Measurements from ENCODE around the gene KRTAP10-1. TPM values are rescaled to one million over a fixed set of nuclear protein-coding genes. Genes with fewer than 3 reads are reported as not detected.

The KRTAP10-1 gene
- total RNA-seq, 2 donors from 2014 or later: not detected

DNA sequence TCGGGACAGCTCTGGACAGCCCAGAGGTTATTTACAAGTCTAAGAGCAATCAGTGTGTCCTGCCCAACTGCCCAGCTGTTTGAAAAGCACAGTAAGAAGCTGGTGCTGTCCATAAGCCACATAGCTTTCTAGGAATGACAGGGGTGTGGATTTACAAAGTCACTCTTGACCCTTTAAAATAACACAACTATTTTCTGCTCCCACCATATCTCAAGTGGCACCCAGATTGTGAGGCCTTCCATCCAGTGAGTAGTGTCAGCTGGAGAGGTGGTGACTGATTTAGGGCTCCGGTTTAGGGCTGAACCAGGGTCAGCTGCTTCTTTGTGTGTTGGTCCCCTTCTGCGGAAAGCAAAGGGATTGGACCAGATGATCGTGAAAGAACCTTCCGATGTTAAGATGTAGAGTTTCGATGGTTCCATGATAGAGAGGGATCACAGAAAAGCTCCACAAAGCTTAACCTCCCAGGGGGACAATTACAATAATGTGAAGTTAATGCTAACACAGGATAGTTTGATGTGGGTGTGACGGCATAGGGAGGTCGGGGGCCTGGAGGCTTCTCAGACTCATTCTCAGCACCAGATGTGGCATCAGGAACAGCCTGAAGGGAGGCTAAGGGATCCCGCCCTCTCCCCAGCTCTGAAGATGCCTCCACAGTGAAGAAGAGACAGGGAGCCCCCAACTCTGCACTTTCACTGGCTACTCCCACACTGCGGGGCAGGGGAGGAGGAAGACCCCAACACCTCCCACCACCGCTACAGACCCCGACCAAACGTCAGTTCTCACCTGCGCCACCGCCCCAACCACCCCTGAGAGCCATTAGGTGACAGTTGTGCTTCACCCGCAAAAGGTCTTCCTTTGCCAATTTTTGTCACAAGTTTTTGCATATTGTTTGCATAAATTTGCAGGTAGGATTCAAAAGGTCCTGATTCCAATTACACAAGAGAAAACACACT lies 44.1 kb downstream of the KRTAP10-1 start:
- intact Hi-C loops (cut with DNase I): no loop called here
- DNase-seq (ENCODE audit: low spot score): no peak

DNA sequence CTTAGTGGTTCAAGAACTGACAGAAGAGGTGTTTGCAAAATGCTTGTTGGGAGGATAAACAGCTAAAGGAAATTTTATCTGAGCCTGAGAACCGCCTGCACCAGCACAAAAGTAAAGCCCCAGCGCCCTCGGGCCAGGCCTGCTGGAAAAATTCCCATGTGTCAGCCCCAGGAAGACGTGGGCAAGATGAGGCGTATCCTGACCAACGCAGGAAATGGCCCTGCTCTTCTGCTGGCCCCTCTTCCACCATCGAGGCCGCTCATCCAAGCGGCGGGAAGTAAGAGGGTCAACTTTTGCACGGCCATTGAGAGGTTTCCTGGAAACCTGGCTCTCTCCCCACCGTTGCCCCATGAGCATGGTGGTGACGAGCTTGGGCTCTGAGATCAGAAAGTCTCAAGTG lies 45.0 kb downstream of the KRTAP10-1 start:
- no peak for DNase-seq (ENCODE audit: low spot score)
- intact Hi-C loops (cut with DNase I): no loop called here

- no peak for DNase-seq (ENCODE audit: low spot score)
- intact Hi-C loops (cut with DNase I): no loop called here
Measured at GRCh38 chr21:44494418-44494817, 45.6 kb downstream of the KRTAP10-1 start.

GRCh38 chr21:44492567-44493385 lies 47.2 kb downstream of the KRTAP10-1 start:
- intact Hi-C loops (cut with DNase I): no loop called here
- no peak for DNase-seq (ENCODE audit: low spot score)

- no peak for DNase-seq (ENCODE audit: low spot score)
- intact Hi-C loops (cut with DNase I): no loop called here
Measured at GRCh38 chr21:44490816-44491215, 49.2 kb downstream of the KRTAP10-1 start.

DNA sequence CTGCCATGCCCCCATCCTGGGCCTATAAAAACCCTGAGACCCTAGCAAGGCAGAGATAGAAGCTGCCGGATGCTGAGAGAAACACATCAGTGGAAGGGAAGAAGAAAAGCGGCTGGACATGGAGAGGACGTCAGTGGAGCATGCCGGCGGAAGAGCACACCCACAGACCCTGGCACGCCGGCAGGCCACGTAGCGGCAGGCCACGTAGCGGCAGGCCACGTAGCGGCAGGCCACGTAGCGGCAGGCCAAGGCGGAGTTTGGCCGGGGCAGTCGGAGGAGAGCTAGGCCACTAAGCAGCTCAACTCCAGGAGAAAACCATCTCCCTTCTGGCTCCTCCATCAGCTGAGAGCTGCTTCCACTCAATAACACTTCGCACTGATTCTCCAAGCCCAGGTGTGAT lies 49.6 kb downstream of the KRTAP10-1 start:
- no peak for DNase-seq (ENCODE audit: low spot score)
- intact Hi-C loops (cut with DNase I): no loop called here

DNA sequence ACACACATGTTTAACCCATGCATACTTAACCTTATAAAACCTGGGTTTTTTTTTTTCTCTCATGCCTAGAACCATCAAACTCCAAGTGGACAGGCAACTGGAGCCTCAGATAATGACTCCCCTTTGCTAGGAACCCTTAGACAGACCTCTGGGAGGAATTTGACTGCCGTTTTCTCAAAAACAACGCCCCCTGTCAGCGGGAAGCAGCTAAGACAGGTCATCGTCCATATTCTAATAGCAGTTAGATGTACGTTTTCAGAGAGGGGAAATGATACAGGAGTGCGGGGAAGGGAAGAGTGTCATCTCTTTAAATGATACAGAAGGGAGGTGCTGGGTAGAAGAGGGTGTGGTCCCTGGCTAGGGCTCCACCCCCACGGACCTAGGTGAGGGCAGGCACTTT lies 50.0 kb downstream of the KRTAP10-1 start:
- intact Hi-C loops (cut with DNase I): no loop called here
- DNase-seq (ENCODE audit: low spot score): no peak

Other genes with a start within 250 kb of the KRTAP10-1 start
- gene PFKL, start 240.1 kb downstream of the KRTAP10-1 start, total RNA-seq: 10 to 100 TPM; 74.1 to 91.3 TPM
- gene CFAP410, start 200.8 kb downstream of the KRTAP10-1 start, total RNA-seq: 10 to 100 TPM; 18.1 to 18.8 TPM
- 10 to 100 TPM in 1 of 2 donors, 1 to 10 TPM in 1; 7.7 to 11.3 TPM for gene TRPM2, start 186.6 kb downstream of the KRTAP10-1 start, total RNA-seq
- gene LRRC3, start 84.7 kb downstream of the KRTAP10-1 start, total RNA-seq: 1 to 10 TPM; 1.5 to 1.8 TPM
- gene KRTAP10-2, start 11.3 kb upstream of the KRTAP10-1 start, total RNA-seq: not detected
- gene KRTAP10-3, start 18.6 kb upstream of the KRTAP10-1 start, total RNA-seq: not detected
- gene KRTAP10-4, start 33.5 kb upstream of the KRTAP10-1 start, total RNA-seq: not detected
- not detected for gene KRTAP10-5, start 40.4 kb upstream of the KRTAP10-1 start, total RNA-seq
- not detected for gene KRTAP10-6, start 52.3 kb upstream of the KRTAP10-1 start, total RNA-seq
- not detected for gene KRTAP10-7, start 60.4 kb upstream of the KRTAP10-1 start, total RNA-seq
- gene KRTAP10-8, start 71.9 kb upstream of the KRTAP10-1 start, total RNA-seq: not detected
- not detected for gene KRTAP10-9, start 86.9 kb upstream of the KRTAP10-1 start, total RNA-seq
- gene KRTAP10-10, start 97.2 kb upstream of the KRTAP10-1 start, total RNA-seq: not detected
- not detected for gene KRTAP10-11, start 106.2 kb upstream of the KRTAP10-1 start, total RNA-seq
- not detected for gene KRTAP12-4, start 114.5 kb upstream of the KRTAP10-1 start, total RNA-seq
- gene KRTAP12-3, start 117.7 kb upstream of the KRTAP10-1 start, total RNA-seq: not detected
- gene KRTAP12-2, start 126.7 kb upstream of the KRTAP10-1 start, total RNA-seq: under 1 TPM in 1 of 2 donors, not detected in 1; 0.48 TPM
- not detected for gene KRTAP12-1, start 142.0 kb upstream of the KRTAP10-1 start, total RNA-seq
- not detected for gene KRTAP10-12, start 157.0 kb upstream of the KRTAP10-1 start, total RNA-seq
- gene TSPEAR, start 171.4 kb upstream of the KRTAP10-1 start, total RNA-seq: under 1 TPM; 0.14 to 0.48 TPM